ENCODE measurements around the gene BRD4.

Gene BRD4

DNA sequence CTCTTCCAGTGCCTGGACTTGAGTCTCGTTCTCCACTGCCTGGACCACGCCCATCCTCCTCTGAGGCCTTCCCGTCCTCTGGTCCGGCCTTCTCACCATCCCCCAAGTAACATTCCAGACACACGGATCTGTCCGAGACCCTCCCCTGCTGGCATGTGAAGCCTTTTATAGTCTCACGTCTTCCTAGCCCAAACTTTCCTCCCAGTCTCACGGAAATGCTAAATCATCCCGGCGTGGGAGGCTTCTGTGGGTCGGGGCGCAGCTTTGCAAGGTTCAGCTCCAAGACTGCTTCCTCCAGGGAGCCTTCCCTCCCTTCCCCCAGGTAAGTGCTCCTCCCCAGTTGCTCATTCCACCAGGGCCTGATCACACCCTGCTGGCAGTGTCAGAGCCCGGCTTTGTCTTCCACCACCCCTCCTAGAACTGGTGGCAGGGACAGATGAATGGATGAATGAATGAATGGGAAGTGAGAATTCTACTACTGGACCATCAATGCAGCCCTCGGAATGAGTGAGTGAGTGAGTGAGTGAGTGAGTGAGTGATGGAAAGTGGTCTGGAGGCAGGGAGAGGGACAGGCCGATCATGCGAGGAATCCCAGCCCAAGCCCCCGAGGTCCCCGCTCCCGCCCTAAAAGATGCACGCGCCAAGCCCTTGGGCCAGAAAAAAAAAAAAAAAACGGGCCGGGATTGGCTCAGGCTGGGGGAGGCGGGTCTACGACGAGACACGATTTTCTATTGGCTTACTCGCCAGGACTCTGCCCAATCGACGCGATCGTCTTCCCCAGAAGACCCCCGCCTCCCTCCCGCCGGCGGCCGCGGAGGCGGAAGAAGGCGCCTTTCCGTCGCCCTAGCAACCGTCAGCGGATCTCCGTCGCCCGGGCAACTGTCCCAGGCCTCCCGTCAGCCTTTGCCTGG, 109.3 kb downstream of the BRD4 start:
- ATAC-seq = peak; percentile 93 to 94

GRCh38 chr19:15220833-15221232, 111.5 kb downstream of the BRD4 start:
- ATAC-seq = no peak

DNA sequence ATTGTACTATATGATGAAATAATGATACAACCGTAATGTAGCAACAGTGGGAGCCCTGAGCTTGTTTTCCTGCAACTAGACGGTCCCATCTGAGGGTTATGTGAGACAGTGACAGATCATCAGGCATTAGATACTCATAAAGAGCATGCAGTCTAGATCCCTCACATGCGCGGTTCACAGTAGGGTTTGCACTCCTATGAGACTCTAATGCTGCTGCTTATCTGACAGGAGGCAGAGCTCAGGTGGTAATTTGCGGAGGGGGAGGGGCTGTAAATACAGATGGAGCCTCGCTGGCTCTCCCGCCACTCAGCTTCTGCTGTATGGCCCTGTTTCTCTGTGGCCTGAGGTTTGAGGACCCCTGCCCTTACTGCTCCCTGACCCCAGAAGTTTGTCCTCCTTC, 113.8 kb downstream of the BRD4 start:
- ATAC-seq = no peak

GRCh38 chr19:15216363-15216762, 116.0 kb downstream of the BRD4 start:
- no peak for ATAC-seq

GRCh38 chr19:15213715-15214381, 118.5 kb downstream of the BRD4 start:
- no peak for ATAC-seq

DNA sequence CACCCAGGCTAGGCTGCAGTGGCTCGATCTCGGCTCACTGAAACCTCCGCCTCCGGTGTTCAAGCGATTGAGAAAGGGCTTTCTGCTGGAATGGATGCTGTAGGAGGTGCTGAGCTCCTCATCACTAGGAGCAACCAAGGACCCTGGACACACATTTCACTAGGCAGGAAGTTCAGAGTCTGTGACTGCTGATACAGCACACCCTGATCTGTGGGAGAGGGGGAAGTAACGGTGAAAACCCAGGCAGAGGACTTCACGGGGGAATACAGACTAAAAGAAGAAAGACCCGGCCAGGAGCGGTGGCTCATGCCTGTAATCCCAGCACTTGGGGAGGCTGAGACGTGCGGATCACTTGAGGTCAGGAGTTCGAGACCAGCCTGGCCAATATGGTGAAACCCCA, 119.6 kb downstream of the BRD4 start:
- no peak for ATAC-seq

DNA sequence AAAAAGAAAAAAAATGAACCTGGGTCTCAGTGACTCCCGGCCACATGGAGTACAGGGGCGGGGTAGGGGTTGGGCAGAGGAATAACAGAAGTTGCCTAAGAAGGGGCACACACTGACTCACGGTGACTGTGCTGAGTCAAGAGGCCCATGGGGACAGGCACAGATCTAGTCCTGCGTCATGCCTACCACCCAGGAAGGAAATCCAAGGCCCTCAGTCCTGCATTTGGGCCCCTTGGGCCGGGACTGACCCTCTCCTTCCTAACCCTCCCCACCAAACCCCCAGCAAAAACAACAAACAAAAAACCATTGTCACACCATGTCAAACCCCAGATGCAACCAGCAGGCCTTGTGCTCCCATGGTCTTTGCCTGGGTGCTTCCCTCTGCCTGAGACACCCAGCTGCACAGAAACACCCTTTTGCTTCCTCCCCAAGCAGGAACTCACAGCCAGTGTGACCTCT, 122.0 kb downstream of the BRD4 start:
- peak in 1 of 2 donors; percentile 27 for ATAC-seq

- ATAC-seq = no peak
Measured at GRCh38 chr19:15201374-15202023, 130.8 kb downstream of the BRD4 start.

- no peak for ATAC-seq
Measured at GRCh38 chr19:15200553-15201364, 131.6 kb downstream of the BRD4 start, which contains the start of gene NOTCH3. Gene NOTCH3 (minus strand): TSS chr19:15200995. CDS start chr19:15200905, 90 bp downstream.

DNA sequence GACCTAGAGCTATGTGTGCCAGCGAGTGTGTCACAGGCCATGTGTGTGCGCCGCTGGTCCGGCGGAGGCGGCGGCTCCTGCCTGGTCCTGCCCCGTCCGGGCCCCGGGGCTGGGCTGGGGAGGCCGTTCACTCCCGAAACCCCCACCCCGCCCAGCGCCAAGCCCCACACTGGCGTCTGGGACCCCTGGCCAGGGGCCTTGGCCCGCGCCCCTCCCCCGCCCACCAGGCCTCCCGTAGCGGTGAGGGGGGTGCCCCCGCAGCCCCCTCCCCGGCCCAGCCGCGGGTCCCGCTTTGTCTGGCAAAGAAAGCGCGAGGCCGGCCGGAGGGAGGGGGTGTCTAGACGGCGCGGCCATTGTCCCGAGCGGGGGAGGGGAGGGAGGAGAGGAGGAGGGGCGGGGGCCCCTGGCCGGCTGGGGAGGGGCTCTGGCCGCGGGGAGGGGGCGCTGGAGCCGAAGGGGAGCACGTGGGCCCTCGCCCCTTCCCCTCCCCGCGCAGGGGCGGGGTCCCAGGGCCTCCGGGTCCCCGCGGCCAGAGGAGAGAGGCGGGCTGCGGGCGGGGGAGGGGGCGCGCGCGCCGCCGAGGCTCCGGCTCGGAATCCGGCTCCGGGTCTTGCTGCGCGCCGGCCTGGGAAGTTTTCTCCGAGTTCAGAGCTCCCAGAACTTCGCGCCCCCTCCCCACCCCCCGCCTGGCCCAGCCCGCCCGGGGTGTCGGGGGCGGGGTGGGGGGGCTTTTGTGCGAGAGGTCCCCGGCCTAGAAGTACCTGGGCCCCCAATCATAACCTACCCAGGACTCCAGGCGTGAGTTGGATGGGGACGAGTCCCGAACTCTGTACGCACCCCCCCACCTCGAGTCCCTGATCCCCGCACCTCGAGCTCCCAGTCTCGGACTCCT, 132.4 kb downstream of the BRD4 start:
- no peak for ATAC-seq

DNA sequence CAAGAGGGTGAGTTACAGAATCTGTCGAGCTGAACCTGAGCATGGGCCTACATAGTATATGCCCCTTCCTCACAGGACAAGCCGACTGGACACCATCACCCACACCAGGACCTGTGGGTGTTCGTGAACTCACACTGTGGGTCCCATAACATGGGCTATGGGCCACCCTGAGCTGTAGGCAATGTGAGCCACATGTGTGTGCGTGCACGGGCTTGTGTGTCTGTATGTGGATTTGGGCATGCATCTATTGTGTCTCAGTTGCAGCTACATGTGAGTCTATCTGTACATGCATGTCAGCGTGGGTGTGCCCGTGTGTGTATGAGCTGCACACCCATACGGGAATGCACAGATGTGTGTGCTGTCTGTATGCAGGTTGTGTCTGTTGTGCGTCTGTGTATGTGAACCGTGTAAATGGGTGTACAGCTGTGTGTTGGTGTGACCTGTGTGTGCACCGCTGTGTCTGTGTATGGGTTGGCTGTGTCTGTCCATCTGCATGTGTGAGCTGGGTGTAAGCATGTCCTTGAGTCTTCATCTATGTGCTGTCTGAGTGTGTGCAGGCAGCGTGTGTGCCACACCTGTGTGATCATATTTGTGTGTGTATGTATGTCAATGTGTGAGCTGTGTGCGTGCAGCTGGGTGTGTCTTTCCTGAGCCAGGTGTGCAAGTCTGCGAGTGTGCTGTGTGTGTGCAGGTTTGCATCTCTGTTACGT, 133.2 kb downstream of the BRD4 start:
- no peak for ATAC-seq

GRCh38 chr19:15197942-15198341, 134.4 kb downstream of the BRD4 start:
- no peak for ATAC-seq

DNA sequence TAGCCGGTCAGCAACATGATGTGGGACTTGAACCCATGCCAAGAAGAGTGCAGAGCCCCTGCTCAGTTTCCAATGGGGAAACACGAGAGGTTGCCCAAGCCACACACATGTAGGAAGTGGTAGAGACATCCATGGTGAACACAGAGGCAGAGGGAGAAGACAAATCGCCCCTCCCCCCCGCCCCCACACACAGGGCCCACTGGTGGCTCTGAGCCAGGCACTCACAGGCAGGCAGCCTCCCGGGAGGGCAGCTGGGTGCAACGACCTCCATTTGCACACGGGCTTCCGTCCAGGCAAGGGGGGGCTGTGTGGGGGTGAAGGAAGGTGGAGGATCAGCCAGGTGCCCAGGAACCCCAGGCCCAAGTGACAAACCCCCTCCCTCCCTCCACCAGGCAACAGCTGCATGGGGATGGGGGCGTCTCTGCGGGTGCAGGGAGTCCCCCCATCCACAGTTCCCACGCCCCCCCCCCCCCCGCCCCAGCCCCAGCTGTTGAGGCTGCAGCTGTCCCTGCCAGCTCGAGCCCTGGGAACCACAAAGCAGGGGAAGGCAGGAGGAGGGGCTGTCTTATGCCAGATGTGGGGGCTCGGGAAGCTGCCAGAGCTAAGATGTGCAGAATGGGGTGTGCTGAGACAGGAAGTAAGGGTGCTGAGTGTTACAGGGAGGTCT, 134.9 kb downstream of the BRD4 start:
- no peak for ATAC-seq

- ATAC-seq = no peak
Measured at GRCh38 chr19:15196360-15197005, 135.9 kb downstream of the BRD4 start.

DNA sequence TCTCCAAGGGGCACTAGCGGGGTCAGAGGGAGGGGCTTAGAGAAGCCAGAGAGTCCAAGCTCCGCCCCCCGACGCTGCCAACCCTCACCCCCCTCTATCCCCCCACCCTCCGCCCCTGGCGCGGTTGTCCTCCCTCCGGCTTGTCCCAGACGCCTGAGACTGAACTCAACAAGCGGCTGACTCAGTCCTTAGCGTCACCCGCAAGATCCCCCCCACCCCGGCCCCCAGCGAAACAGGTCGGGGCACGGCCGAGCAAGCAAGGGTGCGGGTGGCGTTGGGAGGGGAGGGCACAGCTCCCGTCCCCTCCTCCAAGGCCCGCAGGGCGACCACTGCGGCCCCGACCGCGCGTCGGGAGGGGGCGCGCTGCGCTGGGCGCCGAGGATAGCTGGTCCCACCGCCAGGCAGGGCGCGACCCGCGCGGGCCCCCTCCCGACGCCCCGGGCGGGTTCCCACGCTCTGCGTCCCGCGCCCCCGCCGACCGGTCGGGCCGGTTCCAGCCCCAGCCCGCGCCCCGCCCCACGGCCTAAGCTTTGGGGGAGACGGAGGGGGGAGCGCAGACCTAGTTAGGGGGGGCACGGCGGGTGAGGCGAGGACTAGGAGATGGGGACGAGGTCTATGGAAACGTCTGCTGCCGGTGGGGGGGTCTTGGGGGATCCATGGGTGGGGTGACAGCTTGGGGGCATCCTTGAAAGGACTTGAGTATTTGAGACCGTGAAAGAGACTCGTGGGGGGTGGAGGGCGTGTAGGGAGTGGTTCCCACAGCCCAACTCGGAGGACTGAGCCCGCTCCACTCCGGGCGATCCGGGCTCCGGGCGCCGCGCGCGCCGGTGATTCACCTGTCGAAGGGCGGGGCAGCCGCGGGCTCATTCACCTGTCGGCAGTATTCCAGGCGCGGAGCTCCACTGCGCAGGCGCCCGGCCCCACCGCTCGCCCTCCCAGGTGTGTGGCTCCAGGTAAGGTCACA, 136.7 kb downstream of the BRD4 start:
- ATAC-seq = peak; percentile 49 to 53

DNA sequence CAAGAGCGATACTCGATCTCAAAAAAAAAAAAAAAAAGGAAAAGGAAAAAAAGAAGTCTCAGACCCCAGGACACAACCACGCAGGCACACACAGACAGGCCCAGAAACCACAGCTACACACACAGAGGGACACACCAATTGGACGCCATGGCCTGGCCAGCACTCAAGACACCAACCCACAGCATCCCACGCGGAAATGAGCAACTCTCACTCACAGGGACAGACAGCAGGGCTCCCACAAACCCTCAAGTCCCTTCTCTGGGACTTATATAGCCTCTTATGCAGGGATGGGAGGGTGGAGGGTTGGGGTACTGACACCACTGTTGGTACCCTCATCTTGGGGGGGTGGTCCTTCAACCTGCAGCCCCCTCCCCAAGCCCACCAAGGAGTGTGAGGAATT, 137.4 kb downstream of the BRD4 start:
- no peak for ATAC-seq

DNA sequence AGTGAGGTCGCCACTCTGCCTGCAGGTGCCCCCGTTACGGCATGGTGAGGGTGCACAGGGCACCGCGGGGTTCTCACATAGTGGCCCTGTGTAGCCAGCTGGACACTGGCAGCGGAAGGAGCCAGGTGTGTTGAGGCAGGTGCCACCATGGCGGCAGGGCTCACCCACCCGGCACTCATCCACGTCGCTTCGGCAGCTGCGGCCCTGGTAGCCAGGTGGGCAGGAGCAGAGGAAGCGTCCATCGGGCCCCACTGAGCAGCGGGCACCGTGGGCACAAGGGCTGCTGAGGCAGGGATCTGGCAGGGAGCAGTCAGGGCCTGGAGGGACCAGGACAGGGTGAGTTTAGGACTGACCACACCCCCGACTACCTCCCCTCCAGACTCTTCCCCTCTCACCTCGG, 140.4 kb downstream of the BRD4 start:
- ATAC-seq = no peak

DNA sequence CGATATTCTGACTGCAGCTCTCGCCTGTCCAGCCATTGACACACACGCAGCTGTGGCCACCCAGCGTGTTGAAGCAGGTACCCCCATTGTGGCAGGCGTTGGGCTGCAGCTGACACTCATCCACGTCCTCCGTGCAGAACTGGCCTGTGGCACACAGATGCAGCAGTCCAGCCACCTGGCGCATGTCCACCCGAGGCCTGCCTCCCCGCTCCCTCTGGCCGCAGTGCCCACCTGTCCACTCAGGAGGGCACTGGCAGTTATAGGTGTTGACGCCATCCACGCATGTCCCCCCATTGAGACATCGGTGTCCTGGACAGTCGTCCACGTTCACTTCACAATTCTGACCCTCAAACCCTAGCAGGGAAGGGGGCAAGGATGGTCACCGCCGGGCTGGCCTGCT, 140.8 kb downstream of the BRD4 start:
- no peak for ATAC-seq
